Measurements from ENCODE around the gene SHBG. TPM values are rescaled to one million over a fixed set of nuclear protein-coding genes. Genes with fewer than 3 reads are reported as not detected.

The SHBG gene
- total RNA-seq, 4 donors from 2014 or later = not detected

- TF ChIP-seq POLR2A (IDR thresholded peaks at IDR 0.05) = peak in 3 of 4 donors; percentile 9 to 80 (median 60)
- TF ChIP-seq, protein P1, sequence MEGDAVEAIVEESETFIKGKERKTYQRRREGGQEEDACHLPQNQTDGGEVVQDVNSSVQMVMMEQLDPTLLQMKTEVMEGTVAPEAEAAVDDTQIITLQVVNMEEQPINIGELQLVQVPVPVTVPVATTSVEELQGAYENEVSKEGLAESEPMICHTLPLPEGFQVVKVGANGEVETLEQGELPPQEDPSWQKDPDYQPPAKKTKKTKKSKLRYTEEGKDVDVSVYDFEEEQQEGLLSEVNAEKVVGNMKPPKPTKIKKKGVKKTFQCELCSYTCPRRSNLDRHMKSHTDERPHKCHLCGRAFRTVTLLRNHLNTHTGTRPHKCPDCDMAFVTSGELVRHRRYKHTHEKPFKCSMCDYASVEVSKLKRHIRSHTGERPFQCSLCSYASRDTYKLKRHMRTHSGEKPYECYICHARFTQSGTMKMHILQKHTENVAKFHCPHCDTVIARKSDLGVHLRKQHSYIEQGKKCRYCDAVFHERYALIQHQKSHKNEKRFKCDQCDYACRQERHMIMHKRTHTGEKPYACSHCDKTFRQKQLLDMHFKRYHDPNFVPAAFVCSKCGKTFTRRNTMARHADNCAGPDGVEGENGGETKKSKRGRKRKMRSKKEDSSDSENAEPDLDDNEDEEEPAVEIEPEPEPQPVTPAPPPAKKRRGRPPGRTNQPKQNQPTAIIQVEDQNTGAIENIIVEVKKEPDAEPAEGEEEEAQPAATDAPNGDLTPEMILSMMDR (IDR thresholded peaks at IDR 0.05) = peak in 1 of 6 experiments; percentile 26
- Histone ChIP-seq H3K36me3 (peaks cover 6 to 45% (median 8%) of the 10 kb centered on the region in 3 donors), H3K27ac (peak within 1 kb of the TSS; percentile 94 to 97 (median 96)), H3K4me1 (peaks cover 61 to 95% (median 75%) of the 10 kb centered on the region in 3 donors), H3K9me3 (no peaks in the 10 kb centered on the region), H3K27me3 (no peaks in the 10 kb centered on the region), H3K4me3 (peak within 1 kb of the TSS; percentile 45 to 80 (median 63))
- DNase-seq = peak; percentile 71
- intact Hi-C loops (cut with DNase I) = no loop called here
- WGBS, 2 donors = 0 to 14% methylated on average over 22 to 40 of the region's 69 CpGs
These were observed 46.5 kb upstream of the SHBG start, which contains the start of gene MPDU1 for GRCh38 chr17:7583253-7584109. MPDU1 (plus strand) TSS chr17:7583852; CDS start chr17:7583863, 11 bp downstream.

DNA sequence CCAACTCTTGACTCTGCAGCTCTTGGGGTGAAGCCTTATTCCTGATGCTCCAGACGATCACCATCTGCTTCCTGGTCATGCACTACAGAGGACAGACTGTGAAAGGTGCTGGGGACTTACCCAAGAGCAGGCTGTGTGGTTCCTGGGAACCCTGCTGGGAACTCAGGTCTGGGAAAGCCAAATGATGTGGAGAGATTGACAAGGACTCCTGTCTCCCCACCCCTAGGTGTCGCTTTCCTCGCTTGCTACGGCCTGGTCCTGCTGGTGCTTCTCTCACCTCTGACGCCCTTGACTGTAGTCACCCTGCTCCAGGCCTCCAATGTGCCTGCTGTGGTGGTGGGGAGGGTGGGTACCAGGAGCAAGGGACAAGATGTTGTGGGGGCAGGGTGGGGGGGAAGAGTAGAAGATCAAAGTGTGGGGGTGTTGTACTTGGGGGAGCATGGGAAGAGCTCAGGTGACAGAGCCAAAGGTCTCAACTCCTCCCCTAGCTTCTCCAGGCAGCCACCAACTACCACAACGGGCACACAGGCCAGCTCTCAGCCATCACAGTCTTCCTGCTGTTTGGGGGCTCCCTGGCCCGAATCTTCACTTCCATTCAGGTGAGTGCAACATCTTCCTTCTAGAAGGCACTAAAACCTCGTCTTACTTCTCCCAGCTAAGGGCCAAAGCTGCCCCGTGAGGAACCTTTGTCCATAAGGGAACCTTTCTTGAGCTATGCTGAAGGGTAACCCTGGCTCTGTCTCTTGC is 43.1 kb upstream of the SHBG start:
- 38 to 54% methylated on average over 6 to 8 of the region's 9 CpGs for WGBS, 2 donors
- Histone ChIP-seq H3K4me3 (peak overlapping the region in 3 of 4 donors; percentile 64 to 76 (median 69)), H3K4me1 (peaks cover 47 to 93% (median 56%) of the 10 kb centered on the region in 3 donors), H3K27me3 (no peaks in the 10 kb centered on the region), H3K27ac (peak overlapping the region; percentile 90 to 96 (median 96)), H3K36me3 (peaks cover 10 to 49% (median 16%) of the 10 kb centered on the region in 3 donors), H3K9me3 (no peaks in the 10 kb centered on the region)
- no peak for DNase-seq
- TF ChIP-seq POLR2A (IDR thresholded peaks at IDR 0.05) = no peak
- TF ChIP-seq, protein P1 (IDR thresholded peaks at IDR 0.05) = peak in 5 of 6 experiments; percentile 30 to 72 (median 52)
- intact Hi-C loops (cut with DNase I) = no loop called here

GRCh38 chr17:7587420-7588151 is 42.3 kb upstream of the SHBG start:
- TF ChIP-seq, protein P1 (IDR thresholded peaks at IDR 0.05) = no peak
- peak in 1 of 4 donors; percentile 49 for TF ChIP-seq POLR2A (IDR thresholded peaks at IDR 0.05)
- H3K9me3 ChIP-seq = no peaks in the 10 kb centered on the region
- WGBS, 2 donors = 38 to 58% methylated on average over 6 to 9 of the region's 12 CpGs
- H3K27ac ChIP-seq = peak overlapping the region; percentile 90 to 96 (median 96)
- intact Hi-C loops (cut with DNase I) = no loop called here
- peaks cover 40 to 85% (median 48%) of the 10 kb centered on the region in 3 donors for H3K4me1 ChIP-seq
- DNase-seq = no peak
- H3K4me3 ChIP-seq = peak overlapping the region; percentile 64 to 76 (median 68)
- no peaks in the 10 kb centered on the region for H3K27me3 ChIP-seq
- peaks cover 17 to 49% (median 21%) of the 10 kb centered on the region in 3 donors for H3K36me3 ChIP-seq

DNA sequence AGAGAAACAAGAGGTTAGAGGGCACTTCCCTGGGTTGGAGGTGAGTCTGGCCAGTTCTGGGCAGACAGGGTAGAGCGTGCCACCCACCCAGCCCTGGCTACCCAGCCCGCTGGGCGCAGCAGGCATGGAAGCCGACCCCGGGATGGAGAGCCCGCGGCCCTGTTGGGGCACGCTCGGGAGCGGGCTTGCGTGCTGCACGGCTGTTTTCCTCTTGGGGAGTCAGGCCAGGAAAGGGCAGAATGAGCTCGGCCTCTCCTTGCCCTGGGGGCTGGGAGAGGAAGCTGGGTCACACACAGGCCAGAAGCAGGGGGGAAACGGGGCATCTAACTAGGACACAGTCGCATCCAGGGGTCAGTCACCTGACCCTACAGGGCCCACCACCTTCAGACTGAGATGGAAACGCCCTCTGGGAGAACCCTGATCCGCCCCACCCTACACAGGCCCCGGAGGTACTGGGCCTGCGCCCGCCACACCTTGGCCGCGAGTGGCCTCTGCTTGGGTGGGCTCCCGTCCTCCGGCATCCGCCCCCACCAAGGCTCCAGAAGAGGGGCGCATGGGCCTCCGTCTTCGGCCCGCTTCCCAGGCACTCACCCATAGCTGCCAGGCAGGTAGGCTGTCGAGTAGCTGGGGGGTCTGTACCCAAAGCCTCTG is 41.3 kb upstream of the SHBG start:
- no peaks in the 10 kb centered on the region for H3K9me3 ChIP-seq
- intact Hi-C loops (cut with DNase I) = no loop called here

More for the DNA sequence above, 41.3 kb upstream of the SHBG start:
- H3K36me3 ChIP-seq = peaks cover 27 to 59% (median 32%) of the 10 kb centered on the region in 3 donors
- peaks cover 32 to 76% (median 40%) of the 10 kb centered on the region in 3 donors for H3K4me1 ChIP-seq
- no peak for DNase-seq
- no peaks in the 10 kb centered on the region for H3K27me3 ChIP-seq
- H3K4me3 ChIP-seq = peak overlapping the region; percentile 64 to 76 (median 68)
- TF ChIP-seq, protein P1 (IDR thresholded peaks at IDR 0.05) = no peak
- TF ChIP-seq POLR2A (IDR thresholded peaks at IDR 0.05) = no peak
- 30 to 57% methylated on average over 7 to 8 of the region's 30 CpGs for WGBS, 2 donors
- peak overlapping the region; percentile 90 to 96 (median 96) for H3K27ac ChIP-seq

All from esophagus squamous epithelium (tissue), 5 donors.